GM12892 (cell line): ENCODE measurements around the gene MAEA.

Source experiments
- POLR2A ChIP-seq: IDR thresholded peaks from 2 replicates; pipeline ENCODE4 v1.6.1; 2011; ENCODE audit warnings: low read depth, low read length, control low read depth
- POLR2AphosphoS5 ChIP-seq: IDR thresholded peaks from 2 replicates; pipeline ENCODE4 v1.6.1; 2011; ENCODE audit warnings: low read depth, low read length, control low read depth
- TAF1 ChIP-seq: IDR thresholded peaks from 2 replicates; pipeline ENCODE4 v1.6.1; 2011; ENCODE audit warnings: low read depth, mild to moderate bottlenecking, control low read depth, low read length, borderline replicate concordance

GRCh38 chr4:1344696-1345095 lies 55.0 kb downstream of the MAEA start:
- TF ChIP-seq POLR2A, result no peak
- no peak for TF ChIP-seq POLR2AphosphoS5
- TF ChIP-seq TAF1, result no peak
